GM18867 (cell line): ENCODE measurements around the gene CREB5.

Experiments used
- ATAC-seq: cut with Tn5 transposase; IDR thresholded peaks from one replicate; pipeline ENCODE4 v1.9.1; 2021; ENCODE audit warnings: mild to moderate bottlenecking, moderate library complexity; ENCODE audit not compliant: unreplicated experiment

Gene CREB5

GRCh38 chr7:28405662-28406061 is 6.7 kb upstream of the CREB5 start:
- no peak for ATAC-seq

GRCh38 chr7:28406192-28406591 is 6.1 kb upstream of the CREB5 start:
- ATAC-seq: no peak

GRCh38 chr7:28407651-28408050 is 4.7 kb upstream of the CREB5 start:
- ATAC-seq: no peak

GRCh38 chr7:28408105-28408959 is 4.0 kb upstream of the CREB5 start:
- ATAC-seq: no peak

- no peak for ATAC-seq
Measured at GRCh38 chr7:28408960-28409715, 3.2 kb upstream of the CREB5 start.

GRCh38 chr7:28409716-28410627 is 2.3 kb upstream of the CREB5 start:
- ATAC-seq: no peak

- no peak for ATAC-seq
Measured at GRCh38 chr7:28410628-28411531, 1.4 kb upstream of the CREB5 start.

GRCh38 chr7:28413011-28413410 is 693 bp downstream of the CREB5 start:
- no peak for ATAC-seq

- no peak for ATAC-seq
Measured at GRCh38 chr7:28414453-28414852, 2.1 kb downstream of the CREB5 start.

- ATAC-seq: no peak
Measured at GRCh38 chr7:28417321-28417940, 5.1 kb downstream of the CREB5 start.

GRCh38 chr7:28418311-28418710 is 6.0 kb downstream of the CREB5 start:
- ATAC-seq: no peak

GRCh38 chr7:28418966-28419365 is 6.6 kb downstream of the CREB5 start:
- no peak for ATAC-seq

GRCh38 chr7:28419716-28420115 is 7.4 kb downstream of the CREB5 start:
- ATAC-seq: no peak

- no peak for ATAC-seq
Measured at GRCh38 chr7:28423112-28423511, 10.8 kb downstream of the CREB5 start.

- no peak for ATAC-seq
Measured at GRCh38 chr7:28423918-28424514, 11.7 kb downstream of the CREB5 start.

GRCh38 chr7:28425496-28425895 is 13.2 kb downstream of the CREB5 start:
- ATAC-seq: no peak

GRCh38 chr7:28427236-28427635 is 14.9 kb downstream of the CREB5 start:
- ATAC-seq: no peak

GRCh38 chr7:28430616-28431015 is 18.3 kb downstream of the CREB5 start:
- no peak for ATAC-seq

GRCh38 chr7:28432105-28432504 is 19.8 kb downstream of the CREB5 start:
- no peak for ATAC-seq
